ENCODE results near the gene MPST.
"Not testable (repeated sequence)": the region's sequence is repeated elsewhere in the genome, so short reads cannot be mapped to it uniquely, and the experiment has no call there.

The MPST gene

DNA sequence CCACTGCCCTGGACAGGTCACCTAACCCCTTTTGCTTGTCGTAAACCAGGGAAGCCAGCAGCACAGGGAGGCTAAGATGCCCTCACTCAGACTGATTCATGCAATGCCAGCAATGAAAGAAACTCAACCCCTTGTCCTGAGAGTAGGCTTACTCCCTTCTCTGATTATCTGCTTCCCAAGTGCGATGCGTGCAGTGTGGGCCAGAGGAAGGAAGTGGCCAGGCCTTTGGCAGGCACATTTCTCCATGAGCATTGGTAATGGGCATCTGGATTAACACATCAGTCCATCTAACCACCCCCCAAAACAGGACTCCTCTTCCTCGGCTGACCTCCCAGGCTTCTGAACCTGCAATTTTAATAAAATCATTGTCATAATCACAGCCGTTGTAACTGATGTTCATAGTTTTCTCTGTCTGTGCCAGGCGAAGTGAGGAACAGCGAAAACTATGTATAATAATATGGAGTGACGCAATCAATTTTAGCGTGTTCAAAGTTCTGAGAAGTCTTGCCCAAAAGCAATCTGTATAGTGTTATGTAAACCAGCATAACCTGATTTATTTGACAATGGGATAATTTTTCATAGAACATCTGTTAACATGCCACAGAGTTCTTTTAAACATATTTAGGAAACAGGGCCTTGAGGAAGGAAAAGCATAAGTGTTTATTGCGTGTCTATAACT is 34.2 kb upstream of the MPST start:
- H3K4me2 ChIP-seq (ENCODE audit: low read length): no peak overlapping the region
- no peaks in the 10 kb centered on the region for H3K27me3 ChIP-seq (ENCODE audit: control insufficient read depth, insufficient read depth, low read length)
- H3K27ac ChIP-seq: no peak overlapping the region
- H3K9me3 ChIP-seq (ENCODE audit: control insufficient read depth, low read length): no peaks in the 10 kb centered on the region
- no peak overlapping the region for H3K9ac ChIP-seq
- no peaks in the 10 kb centered on the region for H3K79me2 ChIP-seq
- H3K4me1 ChIP-seq: no peaks in the 10 kb centered on the region
- H3K4me3 ChIP-seq (ENCODE audit: low read depth, low read length): no peak overlapping the region
- TF ChIP-seq, protein P1, sequence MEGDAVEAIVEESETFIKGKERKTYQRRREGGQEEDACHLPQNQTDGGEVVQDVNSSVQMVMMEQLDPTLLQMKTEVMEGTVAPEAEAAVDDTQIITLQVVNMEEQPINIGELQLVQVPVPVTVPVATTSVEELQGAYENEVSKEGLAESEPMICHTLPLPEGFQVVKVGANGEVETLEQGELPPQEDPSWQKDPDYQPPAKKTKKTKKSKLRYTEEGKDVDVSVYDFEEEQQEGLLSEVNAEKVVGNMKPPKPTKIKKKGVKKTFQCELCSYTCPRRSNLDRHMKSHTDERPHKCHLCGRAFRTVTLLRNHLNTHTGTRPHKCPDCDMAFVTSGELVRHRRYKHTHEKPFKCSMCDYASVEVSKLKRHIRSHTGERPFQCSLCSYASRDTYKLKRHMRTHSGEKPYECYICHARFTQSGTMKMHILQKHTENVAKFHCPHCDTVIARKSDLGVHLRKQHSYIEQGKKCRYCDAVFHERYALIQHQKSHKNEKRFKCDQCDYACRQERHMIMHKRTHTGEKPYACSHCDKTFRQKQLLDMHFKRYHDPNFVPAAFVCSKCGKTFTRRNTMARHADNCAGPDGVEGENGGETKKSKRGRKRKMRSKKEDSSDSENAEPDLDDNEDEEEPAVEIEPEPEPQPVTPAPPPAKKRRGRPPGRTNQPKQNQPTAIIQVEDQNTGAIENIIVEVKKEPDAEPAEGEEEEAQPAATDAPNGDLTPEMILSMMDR (IDR thresholded peaks at IDR 0.05): no peak
- no peak overlapping the region for H2AFZ ChIP-seq
- H3K36me3 ChIP-seq (ENCODE audit: control insufficient read depth, insufficient read depth, low read length): no peaks in the 10 kb centered on the region

DNA sequence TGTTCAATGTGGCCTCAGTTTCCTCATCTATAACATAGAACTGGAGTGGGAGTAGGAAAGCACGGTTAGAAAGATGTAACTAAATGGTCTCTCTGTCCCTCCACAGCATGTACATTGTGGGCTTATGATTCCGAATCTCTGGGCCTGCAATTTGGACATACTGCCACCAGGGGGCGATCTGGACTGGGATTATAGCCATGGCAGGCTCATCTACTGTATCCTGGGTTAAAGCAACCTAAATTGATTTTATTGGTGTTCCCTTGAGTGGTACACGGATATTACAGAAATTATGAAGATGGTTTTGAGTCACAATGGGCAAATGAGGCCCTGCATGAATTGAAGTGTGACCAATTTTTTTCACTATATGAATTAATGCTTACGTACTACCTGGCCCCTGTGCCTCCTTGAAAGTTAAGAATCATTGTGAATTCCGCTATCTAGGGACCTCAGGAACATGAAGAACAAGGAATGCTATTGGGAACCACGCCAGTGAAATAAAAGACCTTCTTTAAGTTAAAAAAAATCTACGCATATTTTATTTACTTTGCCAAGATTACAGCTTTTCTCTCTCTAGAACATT is 33.2 kb upstream of the MPST start:
- H3K4me3 ChIP-seq (ENCODE audit: low read depth, low read length): no peak overlapping the region
- TF ChIP-seq, protein P1 (IDR thresholded peaks at IDR 0.05): no peak
- H3K36me3 ChIP-seq (ENCODE audit: control insufficient read depth, insufficient read depth, low read length): no peaks in the 10 kb centered on the region
- no peaks in the 10 kb centered on the region for H3K9me3 ChIP-seq (ENCODE audit: control insufficient read depth, low read length)
- no peak overlapping the region for H3K9ac ChIP-seq
- H3K4me2 ChIP-seq (ENCODE audit: low read length): no peak overlapping the region
- H3K79me2 ChIP-seq: no peaks in the 10 kb centered on the region
- H3K27me3 ChIP-seq (ENCODE audit: control insufficient read depth, insufficient read depth, low read length): no peaks in the 10 kb centered on the region
- H2AFZ ChIP-seq: no peak overlapping the region
- H3K27ac ChIP-seq: no peak overlapping the region
- H3K4me1 ChIP-seq: no peaks in the 10 kb centered on the region

DNA sequence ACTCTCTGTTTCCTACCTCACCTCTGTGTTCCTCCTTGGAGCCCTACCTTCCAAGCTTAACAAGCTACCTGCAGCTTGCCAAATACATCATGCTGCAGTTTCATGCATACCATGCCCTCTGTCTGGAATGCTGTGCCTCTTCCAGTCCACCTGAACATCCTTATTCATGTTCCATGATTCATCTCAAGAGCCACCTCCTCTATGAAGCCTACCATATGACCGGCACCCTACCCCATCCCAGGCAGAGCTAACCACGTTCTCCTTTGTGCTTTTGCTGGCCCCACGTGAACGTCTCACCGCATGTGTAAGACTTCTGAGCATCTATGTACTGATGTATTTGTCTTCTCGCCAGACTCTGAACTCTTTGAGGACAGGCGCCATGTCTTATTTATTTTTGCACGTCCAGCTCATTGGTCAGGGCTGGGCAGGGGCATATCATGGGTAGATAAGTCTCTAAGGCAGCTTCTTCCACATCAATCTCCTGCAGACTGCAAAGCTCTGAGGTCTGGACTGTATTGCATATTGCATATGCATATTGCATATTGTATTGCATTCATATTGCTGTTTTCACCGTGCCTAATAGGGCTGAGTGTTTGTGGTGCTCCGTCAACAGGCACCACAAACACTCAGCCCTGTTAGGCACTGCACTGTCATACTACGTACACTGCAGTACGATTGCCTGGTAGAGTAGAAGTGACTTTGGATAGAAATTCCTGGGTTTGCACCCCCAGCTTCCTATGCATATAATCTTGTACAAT is 31.3 kb upstream of the MPST start:
- Histone ChIP-seq H3K4me2 (ENCODE audit: low read length) (no peak overlapping the region), H3K36me3 (ENCODE audit: control insufficient read depth, insufficient read depth, low read length) (no peaks in the 10 kb centered on the region), H2AFZ (no peak overlapping the region), H3K27me3 (ENCODE audit: control insufficient read depth, insufficient read depth, low read length) (no peaks in the 10 kb centered on the region), H3K9ac (no peak overlapping the region), H3K79me2 (no peaks in the 10 kb centered on the region), H3K27ac (no peak overlapping the region), H3K9me3 (ENCODE audit: control insufficient read depth, low read length) (no peaks in the 10 kb centered on the region), H3K4me3 (ENCODE audit: low read depth, low read length) (no peak overlapping the region), H3K4me1 (no peaks in the 10 kb centered on the region)
- TF ChIP-seq, protein P1 (IDR thresholded peaks at IDR 0.05): no peak

DNA sequence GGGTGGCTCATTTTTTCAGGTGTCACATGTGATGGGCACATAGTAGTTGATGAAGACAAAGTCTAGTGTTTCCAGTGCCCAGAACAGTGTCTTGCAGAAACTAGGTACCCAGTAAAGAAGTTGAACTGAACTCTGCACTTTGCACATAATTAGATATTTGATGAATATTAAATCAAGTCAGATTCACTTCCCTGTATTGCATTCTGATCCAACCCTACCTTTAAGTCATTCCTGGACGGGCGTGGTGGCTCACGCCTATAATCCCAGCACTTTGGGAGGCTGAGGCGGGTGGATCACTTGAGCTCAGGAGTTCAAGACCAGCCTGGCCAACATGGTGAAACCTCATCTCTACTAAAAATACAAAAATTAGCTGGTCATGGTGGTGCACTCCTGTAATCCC is 30.5 kb upstream of the MPST start:
- not testable (repeated sequence) for H3K79me2 ChIP-seq; H3K4me2 ChIP-seq (ENCODE audit: low read length); H3K27me3 ChIP-seq (ENCODE audit: control insufficient read depth, insufficient read depth, low read length); H3K36me3 ChIP-seq (ENCODE audit: control insufficient read depth, insufficient read depth, low read length); H3K9me3 ChIP-seq (ENCODE audit: control insufficient read depth, low read length); H3K27ac ChIP-seq; H3K4me1 ChIP-seq; H3K9ac ChIP-seq; H2AFZ ChIP-seq; H3K4me3 ChIP-seq (ENCODE audit: low read depth, low read length)

GRCh38 chr22:36990457-36990856 is 29.1 kb upstream of the MPST start:
- Histone ChIP-seq H3K27me3 (ENCODE audit: control insufficient read depth, insufficient read depth, low read length) (peaks cover 3% of the 10 kb centered on the region), H3K4me1 (no peaks in the 10 kb centered on the region), H2AFZ (no peak overlapping the region), H3K9ac (no peak overlapping the region), H3K4me2 (ENCODE audit: low read length) (no peak overlapping the region), H3K27ac (no peak overlapping the region), H3K4me3 (ENCODE audit: low read depth, low read length) (no peak overlapping the region), H3K36me3 (ENCODE audit: control insufficient read depth, insufficient read depth, low read length) (no peaks in the 10 kb centered on the region), H3K79me2 (no peaks in the 10 kb centered on the region), H3K9me3 (ENCODE audit: control insufficient read depth, low read length) (no peaks in the 10 kb centered on the region)
- TF ChIP-seq, protein P1 (IDR thresholded peaks at IDR 0.05): no peak
